Measurements from ENCODE around the gene RNF168. TPM values are rescaled to one million over a fixed set of nuclear protein-coding genes. Genes with fewer than 3 reads are reported as not detected.

The RNF168 gene
- total RNA-seq, 1 experiment from 2014 or later, result 66.1 TPM

- POLR2A ChIA-PET, result no interaction called here
- Mint-ChIP-seq H3K9me3 (peaks cover 40% of the 10 kb centered on the region), H3K4me1 (no peaks in the 10 kb centered on the region), H3K27ac (no peak overlapping the region), H3K4me3 (no peak overlapping the region), H3K36me3 (peaks cover 25% of the 10 kb centered on the region), H3K27me3 (ENCODE audit: low read depth) (peaks cover 10% of the 10 kb centered on the region)
- no peak for DNase-seq (ENCODE audit: low spot score)
- CTCF ChIA-PET, result interaction anchor here (0.5 to 1.5 kb wide), 2 partner anchors 8 to 10 kb away, joined by 3 read pairs; no protein-coding TSS in a partner anchor
- TF ChIP-seq CBFB (CRISPR knock-in tag; IDR thresholded peaks at IDR 0.05; ENCODE audit: low read depth), result no peak
- TF ChIP-seq TCF7 (CRISPR knock-in tag; IDR thresholded peaks at IDR 0.05; ENCODE audit: low read depth), result no peak
- TF ChIP-seq ERG (CRISPR knock-in tag; IDR thresholded peaks at IDR 0.05), result no peak
- TF ChIP-seq GABPB1 (CRISPR knock-in tag; IDR thresholded peaks at IDR 0.05), result no peak
- no peak for TF ChIP-seq FOXP1 (CRISPR knock-in tag; IDR thresholded peaks at IDR 0.05; ENCODE audit: borderline replicate concordance)
- no peak for ATAC-seq
Measured at GRCh38 chr3:196546537-196546936, 43.0 kb upstream of the RNF168 start.

- no peaks in the 10 kb centered on the region for H3K4me1 Mint-ChIP-seq
- POLR2A ChIA-PET, result no interaction called here
- H3K27ac Mint-ChIP-seq, result no peak overlapping the region
- no peak overlapping the region for H3K4me3 Mint-ChIP-seq
- CTCF ChIA-PET, result no interaction called here
- H3K27me3 Mint-ChIP-seq (ENCODE audit: low read depth), result peaks cover 10% of the 10 kb centered on the region
- peaks cover 13% of the 10 kb centered on the region for H3K36me3 Mint-ChIP-seq
- ATAC-seq (no peak), DNase-seq (ENCODE audit: low spot score) (no peak)
- peaks cover 28% of the 10 kb centered on the region for H3K9me3 Mint-ChIP-seq
- no peak for TF ChIP-seq MAX (CRISPR knock-in tag; IDR thresholded peaks at IDR 0.05)
- no peak for TF ChIP-seq TP53 (CRISPR knock-in tag; IDR thresholded peaks at IDR 0.05)
- TF ChIP-seq AR (CRISPR knock-in tag; IDR thresholded peaks at IDR 0.05), result no peak
- no peak for TF ChIP-seq ZNF219 (CRISPR knock-in tag; IDR thresholded peaks at IDR 0.05; ENCODE audit: borderline replicate concordance)
- TF ChIP-seq ETV6 (CRISPR knock-in tag; IDR thresholded peaks at IDR 0.05), result no peak
- no peak for TF ChIP-seq ATF2 (CRISPR knock-in tag; IDR thresholded peaks at IDR 0.05; ENCODE audit: borderline replicate concordance, low read depth)
- TF ChIP-seq CTCF (IDR thresholded peaks at IDR 0.05), result no peak
- no peak for TF ChIP-seq FOXP4 (CRISPR knock-in tag; IDR thresholded peaks at IDR 0.05)
- TF ChIP-seq AFF4 (CRISPR knock-in tag; IDR thresholded peaks at IDR 0.05; ENCODE audit: borderline replicate concordance), result no peak
- no peak for TF ChIP-seq FOXK1 (CRISPR knock-in tag; IDR thresholded peaks at IDR 0.05)
- no peak for TF ChIP-seq CBFB (CRISPR knock-in tag; IDR thresholded peaks at IDR 0.05; ENCODE audit: low read depth)
- no peak for TF ChIP-seq ZSCAN18 (CRISPR knock-in tag; IDR thresholded peaks at IDR 0.05)
- TF ChIP-seq KAT7 (CRISPR knock-in tag; IDR thresholded peaks at IDR 0.05; ENCODE audit: borderline replicate concordance), result no peak
- TF ChIP-seq IRF2 (CRISPR knock-in tag; IDR thresholded peaks at IDR 0.05; ENCODE audit: borderline replicate concordance, low read depth), result no peak
- no peak for TF ChIP-seq NR3C1 (CRISPR knock-in tag; conservative IDR thresholded peaks at IDR 0.05; ENCODE audit: low read depth)
Measured at GRCh38 chr3:196544491-196544992, 41.0 kb upstream of the RNF168 start.
